Gastroesophageal sphincter (tissue), 3 donors: ENCODE measurements around the gene CAMSAP1.

Experiments used
- EP300 ChIP-seq: sonication (generic); formaldehyde crosslinking; IDR thresholded peaks from one replicate; pipeline ENCODE4 v1.6.1; 2017; ENCODE audit warnings: antibody characterized with exemption, mild to moderate bottlenecking
- POLR2AphosphoS5 ChIP-seq: sonication (generic); formaldehyde crosslinking; IDR thresholded peaks from one replicate; pipeline ENCODE4 v1.6.1; 2017; ENCODE audit warnings: antibody characterized with exemption
- TF ChIP-seq, protein P1 (sequence below), 4 experiments: fragments of 200-600 bp in 2 of 4; fragments of 450-650 bp in 2 of 4; sonication (generic) in 1 of 4; IDR thresholded peaks; one replicate each; pipeline ENCODE4 v1.5.1; 2017 to 2019; ENCODE audit warnings: antibody characterized with exemption in 4 of 4, mild to moderate bottlenecking in 2 of 4, moderate library complexity in 2 of 4

DNA sequence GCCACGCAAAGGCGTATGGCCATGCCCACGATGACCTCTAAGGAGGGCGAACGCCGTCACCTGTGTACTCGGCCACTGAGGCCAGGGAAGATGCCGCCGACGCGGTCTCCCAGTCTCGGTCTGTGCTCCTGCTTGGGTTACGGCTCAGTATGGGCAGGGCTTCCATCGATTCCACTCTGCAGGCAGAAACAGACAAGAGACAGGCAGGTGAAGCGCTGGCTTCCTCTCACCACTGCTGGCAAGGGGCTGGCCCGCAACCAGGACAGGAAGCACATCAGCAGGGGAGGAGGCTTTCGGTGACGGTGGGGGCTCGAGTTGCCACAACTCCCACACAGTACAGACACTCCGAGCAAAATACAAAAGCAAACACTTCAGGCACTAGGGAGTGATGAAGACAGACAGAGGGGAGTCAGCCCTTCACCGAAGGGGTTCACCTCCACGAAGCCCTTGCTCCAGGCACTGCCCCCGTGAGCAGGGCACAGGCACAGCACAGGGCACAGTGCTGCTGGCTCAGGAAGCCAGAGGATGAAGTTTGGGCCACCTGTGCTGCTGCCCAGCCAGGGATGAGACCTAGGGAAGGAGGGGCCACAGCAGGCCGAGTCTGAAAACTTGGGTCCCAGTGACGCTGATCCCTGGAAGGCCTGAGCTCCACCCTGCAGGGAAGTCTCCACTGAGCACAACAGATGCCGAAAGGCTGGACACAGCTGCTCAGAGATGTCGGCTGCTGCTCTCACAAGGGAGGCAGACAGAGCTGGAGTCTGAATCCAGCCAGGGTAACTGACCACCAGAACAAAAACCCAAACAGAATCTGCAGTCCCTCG lies 91.3 kb downstream of the CAMSAP1 start:
- TF ChIP-seq, protein P1, sequence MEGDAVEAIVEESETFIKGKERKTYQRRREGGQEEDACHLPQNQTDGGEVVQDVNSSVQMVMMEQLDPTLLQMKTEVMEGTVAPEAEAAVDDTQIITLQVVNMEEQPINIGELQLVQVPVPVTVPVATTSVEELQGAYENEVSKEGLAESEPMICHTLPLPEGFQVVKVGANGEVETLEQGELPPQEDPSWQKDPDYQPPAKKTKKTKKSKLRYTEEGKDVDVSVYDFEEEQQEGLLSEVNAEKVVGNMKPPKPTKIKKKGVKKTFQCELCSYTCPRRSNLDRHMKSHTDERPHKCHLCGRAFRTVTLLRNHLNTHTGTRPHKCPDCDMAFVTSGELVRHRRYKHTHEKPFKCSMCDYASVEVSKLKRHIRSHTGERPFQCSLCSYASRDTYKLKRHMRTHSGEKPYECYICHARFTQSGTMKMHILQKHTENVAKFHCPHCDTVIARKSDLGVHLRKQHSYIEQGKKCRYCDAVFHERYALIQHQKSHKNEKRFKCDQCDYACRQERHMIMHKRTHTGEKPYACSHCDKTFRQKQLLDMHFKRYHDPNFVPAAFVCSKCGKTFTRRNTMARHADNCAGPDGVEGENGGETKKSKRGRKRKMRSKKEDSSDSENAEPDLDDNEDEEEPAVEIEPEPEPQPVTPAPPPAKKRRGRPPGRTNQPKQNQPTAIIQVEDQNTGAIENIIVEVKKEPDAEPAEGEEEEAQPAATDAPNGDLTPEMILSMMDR (IDR thresholded peaks at IDR 0.05) = no peak
- TF ChIP-seq POLR2AphosphoS5 (no peak), EP300 (no peak)
